Measurements from ENCODE around the gene SSC5D. TPM values are rescaled to one million over a fixed set of nuclear protein-coding genes. Genes with fewer than 3 reads are reported as not detected.

Gene SSC5D
- total RNA-seq, 1 donor = 10.7 TPM

DNA sequence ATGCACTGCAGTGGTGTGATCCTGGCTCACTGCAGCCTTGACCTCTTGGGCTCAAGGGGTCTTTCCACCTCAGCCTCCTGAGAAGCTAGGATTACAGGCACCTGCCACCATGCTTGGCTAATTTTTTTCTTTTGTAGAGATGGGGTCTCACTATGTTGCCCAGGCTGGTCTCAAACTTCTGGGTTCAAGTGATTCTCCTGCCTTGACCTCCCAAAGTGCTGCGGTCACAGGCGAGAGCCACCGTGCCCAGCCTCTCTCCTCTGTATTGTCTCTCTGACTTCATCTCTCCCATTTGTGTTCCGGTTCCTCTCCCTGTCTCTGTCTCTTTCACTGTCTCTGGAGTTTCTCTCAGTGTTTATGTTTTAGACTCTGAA lies 22.0 kb upstream of the SSC5D start:
- TF ChIP-seq, protein P1, sequence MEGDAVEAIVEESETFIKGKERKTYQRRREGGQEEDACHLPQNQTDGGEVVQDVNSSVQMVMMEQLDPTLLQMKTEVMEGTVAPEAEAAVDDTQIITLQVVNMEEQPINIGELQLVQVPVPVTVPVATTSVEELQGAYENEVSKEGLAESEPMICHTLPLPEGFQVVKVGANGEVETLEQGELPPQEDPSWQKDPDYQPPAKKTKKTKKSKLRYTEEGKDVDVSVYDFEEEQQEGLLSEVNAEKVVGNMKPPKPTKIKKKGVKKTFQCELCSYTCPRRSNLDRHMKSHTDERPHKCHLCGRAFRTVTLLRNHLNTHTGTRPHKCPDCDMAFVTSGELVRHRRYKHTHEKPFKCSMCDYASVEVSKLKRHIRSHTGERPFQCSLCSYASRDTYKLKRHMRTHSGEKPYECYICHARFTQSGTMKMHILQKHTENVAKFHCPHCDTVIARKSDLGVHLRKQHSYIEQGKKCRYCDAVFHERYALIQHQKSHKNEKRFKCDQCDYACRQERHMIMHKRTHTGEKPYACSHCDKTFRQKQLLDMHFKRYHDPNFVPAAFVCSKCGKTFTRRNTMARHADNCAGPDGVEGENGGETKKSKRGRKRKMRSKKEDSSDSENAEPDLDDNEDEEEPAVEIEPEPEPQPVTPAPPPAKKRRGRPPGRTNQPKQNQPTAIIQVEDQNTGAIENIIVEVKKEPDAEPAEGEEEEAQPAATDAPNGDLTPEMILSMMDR (IDR thresholded peaks at IDR 0.05; ENCODE audit: insufficient read depth, low read length) = no peak
- no peak overlapping the region for H3K4me3 ChIP-seq (ENCODE audit: low read depth, low read length)
- DNase-seq (ENCODE audit: low read depth) = no peak

- H3K4me3 ChIP-seq (ENCODE audit: low read depth, low read length) = no peak overlapping the region
- peak; percentile 86 for DNase-seq (ENCODE audit: low read depth)
- TF ChIP-seq, protein P1 (IDR thresholded peaks at IDR 0.05; ENCODE audit: insufficient read depth, low read length) = peak; percentile 80
Measured at GRCh38 chr19:55467236-55468053, 20.8 kb upstream of the SSC5D start.

GRCh38 chr19:55468054-55468393 lies 20.2 kb upstream of the SSC5D start:
- H3K4me3 ChIP-seq (ENCODE audit: low read depth, low read length) = no peak overlapping the region
- DNase-seq (ENCODE audit: low read depth) = no peak
- TF ChIP-seq, protein P1 (IDR thresholded peaks at IDR 0.05; ENCODE audit: insufficient read depth, low read length) = no peak

DNA sequence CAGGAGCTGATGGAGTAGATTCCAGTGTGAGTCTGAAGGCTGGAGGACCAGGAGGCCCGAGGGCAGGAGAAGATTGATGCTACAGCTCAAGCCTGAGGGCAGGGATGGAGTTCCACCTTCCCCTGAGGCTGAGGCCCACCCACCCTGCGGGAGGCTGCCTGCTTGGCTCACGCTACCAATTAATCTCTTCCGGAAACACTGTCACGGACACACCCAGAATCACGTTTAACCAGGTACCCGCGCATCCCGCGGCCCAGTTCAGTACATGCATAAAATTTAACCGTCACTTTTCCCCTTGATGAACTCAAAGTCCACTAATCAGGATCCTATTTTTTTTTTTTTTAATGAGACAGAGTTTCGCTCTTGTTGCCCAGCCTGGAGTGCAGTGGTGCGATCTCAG lies 17.0 kb upstream of the SSC5D start:
- TF ChIP-seq, protein P1 (IDR thresholded peaks at IDR 0.05; ENCODE audit: insufficient read depth, low read length) = no peak
- no peak overlapping the region for H3K4me3 ChIP-seq (ENCODE audit: low read depth, low read length)
- no peak for DNase-seq (ENCODE audit: low read depth)

- DNase-seq (ENCODE audit: low read depth) = peak; percentile 60
- TF ChIP-seq, protein P1 (IDR thresholded peaks at IDR 0.05; ENCODE audit: insufficient read depth, low read length) = no peak
- H3K4me3 ChIP-seq (ENCODE audit: low read depth, low read length) = no peak overlapping the region
Measured at GRCh38 chr19:55472463-55472862, 15.8 kb upstream of the SSC5D start.

DNA sequence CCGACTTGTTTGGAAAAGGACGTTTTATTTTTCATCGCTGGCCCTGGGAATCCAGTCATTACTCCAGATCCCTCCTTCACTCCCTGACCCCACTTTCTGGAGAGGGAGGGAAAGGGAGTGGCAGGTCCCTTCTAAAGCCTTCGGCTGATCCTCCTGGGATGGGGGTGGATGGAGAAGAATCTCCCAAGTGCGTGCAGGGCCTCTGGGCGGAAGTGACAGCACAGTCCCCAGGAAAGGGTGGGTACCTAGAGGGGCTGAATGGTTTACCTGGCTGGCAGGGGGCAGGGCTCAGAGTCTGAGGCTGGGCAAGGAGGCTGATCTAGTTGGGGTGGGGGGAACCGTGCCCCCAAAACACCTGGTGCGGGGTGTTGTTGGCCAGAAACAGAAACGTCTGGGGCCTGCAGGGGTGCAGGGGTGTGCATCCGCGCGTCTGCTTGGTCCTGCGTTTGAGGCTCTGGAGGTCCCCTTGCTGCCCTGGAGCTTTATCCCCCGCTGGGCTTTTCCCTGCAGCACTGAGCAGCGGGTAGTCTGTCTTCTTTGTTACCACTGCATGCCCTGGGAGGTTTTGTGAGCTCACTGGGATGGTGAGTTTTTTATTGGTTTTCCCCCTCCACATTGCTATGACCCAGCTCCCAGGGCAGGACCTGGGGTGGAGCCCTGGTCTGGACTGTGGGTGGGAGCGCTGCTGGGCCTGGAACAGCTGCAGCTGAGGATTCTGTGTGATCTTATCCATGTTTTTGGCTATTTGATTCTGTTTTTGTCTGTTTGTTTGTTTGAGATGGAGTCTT lies 14.8 kb upstream of the SSC5D start:
- DNase-seq (ENCODE audit: low read depth) = no peak
- H3K4me3 ChIP-seq (ENCODE audit: low read depth, low read length) = no peak overlapping the region
- TF ChIP-seq, protein P1 (IDR thresholded peaks at IDR 0.05; ENCODE audit: insufficient read depth, low read length) = no peak

Data from fibroblast of the aortic adventitia (primary cell).